ENCODE data around the gene LSAMP.

LSAMP gene

DNA sequence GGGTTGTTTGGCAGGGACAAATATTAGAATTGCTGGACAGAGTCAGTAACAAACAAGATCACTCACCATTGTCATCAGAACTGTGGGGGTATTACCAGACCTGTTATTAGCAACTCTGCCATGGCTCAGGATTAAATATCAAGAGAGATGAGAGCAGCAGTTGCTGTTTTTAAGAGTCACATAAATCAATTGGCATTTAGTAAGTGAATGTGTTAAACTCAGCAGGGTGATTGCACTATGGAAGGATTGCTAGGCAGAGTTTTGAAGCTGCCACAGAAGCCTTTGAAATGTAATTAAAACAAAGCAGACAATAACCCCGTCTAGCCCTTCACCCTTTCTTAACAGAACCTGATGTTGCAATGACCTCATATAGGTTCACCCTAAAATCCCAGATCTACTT lies 583.2 kb downstream of the LSAMP start:
- DNase-seq (ENCODE audit: low spot score), result no peak
- POLR2A ChIA-PET (ENCODE audit: low non-redundant PET), result no interaction called here
- no peak overlapping the region for H3K27ac ChIP-seq
- CTCF ChIA-PET, result no interaction called here
- TF ChIP-seq, protein P1, sequence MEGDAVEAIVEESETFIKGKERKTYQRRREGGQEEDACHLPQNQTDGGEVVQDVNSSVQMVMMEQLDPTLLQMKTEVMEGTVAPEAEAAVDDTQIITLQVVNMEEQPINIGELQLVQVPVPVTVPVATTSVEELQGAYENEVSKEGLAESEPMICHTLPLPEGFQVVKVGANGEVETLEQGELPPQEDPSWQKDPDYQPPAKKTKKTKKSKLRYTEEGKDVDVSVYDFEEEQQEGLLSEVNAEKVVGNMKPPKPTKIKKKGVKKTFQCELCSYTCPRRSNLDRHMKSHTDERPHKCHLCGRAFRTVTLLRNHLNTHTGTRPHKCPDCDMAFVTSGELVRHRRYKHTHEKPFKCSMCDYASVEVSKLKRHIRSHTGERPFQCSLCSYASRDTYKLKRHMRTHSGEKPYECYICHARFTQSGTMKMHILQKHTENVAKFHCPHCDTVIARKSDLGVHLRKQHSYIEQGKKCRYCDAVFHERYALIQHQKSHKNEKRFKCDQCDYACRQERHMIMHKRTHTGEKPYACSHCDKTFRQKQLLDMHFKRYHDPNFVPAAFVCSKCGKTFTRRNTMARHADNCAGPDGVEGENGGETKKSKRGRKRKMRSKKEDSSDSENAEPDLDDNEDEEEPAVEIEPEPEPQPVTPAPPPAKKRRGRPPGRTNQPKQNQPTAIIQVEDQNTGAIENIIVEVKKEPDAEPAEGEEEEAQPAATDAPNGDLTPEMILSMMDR (conservative IDR thresholded peaks at IDR 0.05; ENCODE audit: low read depth), result no peak

DNA sequence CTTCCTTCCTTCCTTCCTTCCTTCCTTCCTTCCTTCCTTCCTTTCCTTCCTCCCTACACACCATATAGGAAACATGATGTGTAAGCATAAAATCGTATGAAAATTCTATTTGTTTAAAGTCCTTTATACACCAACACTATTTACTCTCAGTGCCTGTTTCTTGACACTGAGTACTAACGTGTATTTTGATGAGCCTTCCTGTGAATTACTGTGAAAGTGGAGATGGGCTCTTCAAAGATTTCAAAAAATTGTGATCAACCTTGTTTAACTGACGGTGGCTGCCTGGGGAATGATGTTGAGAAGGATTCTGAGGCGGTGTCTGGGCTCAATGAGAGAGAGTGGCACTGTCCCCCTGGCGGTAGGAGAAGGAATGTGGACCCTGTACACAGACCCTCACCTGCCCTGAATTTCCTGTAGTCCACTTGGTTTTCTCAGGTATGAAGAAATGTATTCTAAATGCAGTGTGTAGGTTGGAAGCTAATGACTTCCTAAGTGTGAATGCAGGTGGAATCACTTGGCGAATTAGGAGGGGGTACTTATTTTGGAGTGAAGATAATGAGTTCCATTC lies 584.0 kb downstream of the LSAMP start:
- ChIA-PET POLR2A (ENCODE audit: low non-redundant PET) (no interaction called here), CTCF (interaction anchor here (0.6 kb wide), 1 partner anchor 91 kb away, joined by 3 read pairs; no protein-coding TSS in a partner anchor)
- TF ChIP-seq, protein P1 (conservative IDR thresholded peaks at IDR 0.05; ENCODE audit: low read depth), result no peak
- no peak for DNase-seq (ENCODE audit: low spot score)
- H3K27ac ChIP-seq, result no peak overlapping the region

DNA sequence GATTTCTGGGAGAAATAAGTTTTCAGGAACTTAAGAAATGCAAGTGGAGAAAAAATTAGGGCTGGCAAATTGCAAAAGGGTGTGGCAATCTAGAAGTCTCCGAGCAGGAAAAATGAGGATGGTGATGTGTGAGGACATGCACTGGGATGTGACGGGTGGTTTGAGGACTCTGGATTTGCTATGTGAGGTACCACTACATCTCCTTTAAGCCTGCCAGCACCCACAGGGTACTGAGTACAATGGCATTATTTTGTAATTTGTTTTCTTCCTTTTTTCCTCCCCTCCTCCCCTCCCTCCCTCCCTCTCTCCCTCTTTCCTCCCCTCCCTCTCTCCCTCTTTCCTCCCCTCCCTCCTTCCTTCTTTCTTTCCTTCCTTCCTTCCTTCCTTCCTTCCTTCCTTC lies 584.5 kb downstream of the LSAMP start:
- TF ChIP-seq, protein P1 (conservative IDR thresholded peaks at IDR 0.05; ENCODE audit: low read depth), result no peak
- CTCF ChIA-PET, result no interaction called here
- POLR2A ChIA-PET (ENCODE audit: low non-redundant PET), result no interaction called here
- DNase-seq (ENCODE audit: low spot score), result no peak
- H3K27ac ChIP-seq, result no peak overlapping the region

DNA sequence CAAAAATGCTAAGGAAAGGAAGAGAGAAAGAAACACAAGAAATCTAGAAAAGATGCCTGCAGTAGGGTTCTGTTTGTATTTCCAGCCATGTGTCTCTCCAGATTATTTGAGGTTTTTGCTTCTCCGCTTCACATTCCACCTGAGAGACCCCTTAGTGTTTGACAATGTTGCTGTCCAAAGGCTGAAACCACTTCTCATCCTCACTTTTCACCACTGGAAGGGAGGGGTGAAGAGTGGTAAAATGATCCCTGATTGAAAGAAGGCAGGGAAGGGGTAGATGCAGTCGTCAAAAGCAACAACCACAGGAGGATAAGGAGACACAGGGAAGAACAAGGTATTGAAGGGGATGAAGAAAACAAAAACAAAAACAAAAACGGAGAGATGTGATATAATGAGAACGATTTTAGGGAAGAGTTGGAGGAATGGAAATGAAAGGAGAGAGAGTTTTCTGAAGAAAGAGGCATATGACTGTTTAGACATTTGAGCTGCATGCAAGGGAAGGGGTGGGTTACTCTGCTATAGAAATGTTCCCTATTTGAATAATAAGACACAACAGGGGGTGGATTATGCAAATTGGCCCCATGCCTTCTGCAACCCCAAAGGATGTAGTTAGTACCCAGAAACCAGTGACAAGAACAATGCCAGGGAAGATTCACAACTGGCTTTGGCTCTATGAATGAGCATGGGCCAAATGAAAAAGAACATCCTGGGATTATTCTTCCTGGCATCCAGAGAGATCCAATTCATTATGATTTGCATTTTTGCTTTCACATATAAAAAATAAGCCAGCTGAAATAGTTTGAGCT lies 586.1 kb downstream of the LSAMP start:
- POLR2A ChIA-PET (ENCODE audit: low non-redundant PET), result no interaction called here

DNA sequence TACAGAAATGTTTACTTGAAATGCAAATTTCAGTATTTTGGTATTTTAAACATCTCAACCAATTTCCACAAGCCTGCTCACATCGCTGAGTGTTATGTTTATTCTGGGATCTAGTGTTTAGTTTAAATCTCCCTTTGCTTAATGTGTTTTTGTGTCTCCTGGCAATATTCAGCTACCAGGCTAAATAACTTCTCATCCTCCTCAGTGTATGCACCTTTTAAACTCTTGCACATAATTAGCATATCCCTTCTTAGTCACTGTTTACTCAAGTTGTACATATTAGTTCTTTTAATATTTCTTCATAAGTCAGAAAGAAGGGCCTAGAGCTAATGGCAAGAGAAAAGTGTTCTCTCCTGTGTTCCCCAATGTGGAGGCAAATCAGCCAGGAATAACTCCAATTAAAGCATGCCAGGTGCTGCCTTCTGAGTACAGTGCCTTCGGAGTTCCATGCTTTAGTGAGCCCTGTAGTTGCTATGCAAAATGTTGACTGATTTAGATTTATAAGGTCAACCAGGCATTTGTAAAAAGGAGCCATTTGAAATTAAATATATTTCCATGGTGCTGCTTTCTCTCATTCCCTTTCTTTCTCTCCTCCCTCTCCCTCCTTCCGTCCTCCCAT lies 587.7 kb downstream of the LSAMP start:
- ChIA-PET POLR2A (ENCODE audit: low non-redundant PET) (no interaction called here), CTCF (no interaction called here)
- TF ChIP-seq, protein P1 (conservative IDR thresholded peaks at IDR 0.05; ENCODE audit: low read depth), result no peak
- no peak for DNase-seq (ENCODE audit: low spot score)
- H3K27ac ChIP-seq, result no peak overlapping the region

More for the DNA sequence above, 586.1 kb downstream of the LSAMP start:
- TF ChIP-seq, protein P1 (conservative IDR thresholded peaks at IDR 0.05; ENCODE audit: low read depth), result no peak
- CTCF ChIA-PET, result interaction anchor here (0.6 kb wide), 1 partner anchor 26 kb away, joined by 5 read pairs; no protein-coding TSS in a partner anchor
- H3K27ac ChIP-seq, result no peak overlapping the region
- no peak for DNase-seq (ENCODE audit: low spot score)

DNA sequence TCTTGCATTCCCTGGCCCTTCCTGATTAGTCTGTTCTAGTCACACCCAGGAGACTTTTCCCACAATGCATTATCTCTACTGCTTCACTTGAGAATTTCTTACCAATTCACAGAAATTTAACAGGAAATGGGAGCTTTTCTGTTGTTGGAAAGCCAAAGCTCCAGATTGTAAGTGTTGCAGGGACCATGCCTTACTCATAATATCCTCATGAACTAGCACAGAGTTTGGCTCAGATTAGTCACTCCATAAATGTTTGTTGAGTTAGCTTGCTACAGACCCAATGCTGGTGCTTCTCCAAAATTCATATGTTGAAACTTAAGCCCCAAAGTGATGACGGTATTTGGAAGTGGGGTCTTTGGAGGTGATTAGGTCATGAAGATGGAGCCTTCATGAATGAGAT lies 589.4 kb downstream of the LSAMP start:
- no peak for DNase-seq (ENCODE audit: low spot score)
- ChIA-PET CTCF (interaction anchor here (0.6 kb wide), 1 partner anchor 24 kb away, joined by 3 read pairs; no protein-coding TSS in a partner anchor), POLR2A (ENCODE audit: low non-redundant PET) (no interaction called here)
- TF ChIP-seq, protein P1 (conservative IDR thresholded peaks at IDR 0.05; ENCODE audit: low read depth), result no peak
- H3K27ac ChIP-seq, result no peak overlapping the region
